WI38 (cell line): ENCODE measurements around the gene EFCAB5.
"Not testable (repeated sequence)": the region's sequence is repeated elsewhere in the genome, so short reads cannot be mapped to it uniquely, and the experiment has no call there.

Source experiments
- H3K4me3 ChIP-seq: 2 replicates; pipeline ENCODE4 v1.5.1; 2011; ENCODE audit warnings: low read depth, mild to moderate bottlenecking, control low read depth, low read length
- TF ChIP-seq, protein P1 (sequence below): IDR thresholded peaks from 2 replicates; pipeline ENCODE4 v1.5.1; 2012; ENCODE audit warnings: low read depth, mild to moderate bottlenecking, control low read depth, low read length

Gene EFCAB5

DNA sequence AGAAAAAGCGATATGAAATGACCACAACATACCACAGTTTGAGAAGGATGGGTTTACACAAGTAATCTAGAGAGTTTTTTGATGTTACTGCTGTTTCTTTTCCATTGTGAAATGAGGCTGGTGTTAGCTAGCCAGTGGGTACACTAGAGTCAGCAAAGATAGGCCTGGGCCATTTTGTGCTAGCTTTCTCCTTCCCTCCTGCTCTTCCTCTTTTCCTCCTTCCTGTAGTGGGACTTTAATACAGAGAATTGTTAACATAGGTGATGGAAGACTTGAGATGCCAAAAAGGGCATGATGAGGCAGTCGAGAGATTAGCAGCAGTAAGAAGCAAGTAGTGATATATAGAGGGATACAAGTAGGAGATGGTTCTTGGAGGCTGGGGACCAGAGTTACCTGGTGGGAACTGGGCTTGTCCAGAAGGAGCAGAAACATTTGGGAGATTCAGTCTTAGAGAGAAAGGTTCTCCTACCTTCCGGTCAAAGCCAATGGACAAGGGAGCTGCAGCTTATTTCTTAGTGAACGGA lies 182.9 kb downstream of the EFCAB5 start:
- no peak overlapping the region for H3K4me3 ChIP-seq
- TF ChIP-seq, protein P1, sequence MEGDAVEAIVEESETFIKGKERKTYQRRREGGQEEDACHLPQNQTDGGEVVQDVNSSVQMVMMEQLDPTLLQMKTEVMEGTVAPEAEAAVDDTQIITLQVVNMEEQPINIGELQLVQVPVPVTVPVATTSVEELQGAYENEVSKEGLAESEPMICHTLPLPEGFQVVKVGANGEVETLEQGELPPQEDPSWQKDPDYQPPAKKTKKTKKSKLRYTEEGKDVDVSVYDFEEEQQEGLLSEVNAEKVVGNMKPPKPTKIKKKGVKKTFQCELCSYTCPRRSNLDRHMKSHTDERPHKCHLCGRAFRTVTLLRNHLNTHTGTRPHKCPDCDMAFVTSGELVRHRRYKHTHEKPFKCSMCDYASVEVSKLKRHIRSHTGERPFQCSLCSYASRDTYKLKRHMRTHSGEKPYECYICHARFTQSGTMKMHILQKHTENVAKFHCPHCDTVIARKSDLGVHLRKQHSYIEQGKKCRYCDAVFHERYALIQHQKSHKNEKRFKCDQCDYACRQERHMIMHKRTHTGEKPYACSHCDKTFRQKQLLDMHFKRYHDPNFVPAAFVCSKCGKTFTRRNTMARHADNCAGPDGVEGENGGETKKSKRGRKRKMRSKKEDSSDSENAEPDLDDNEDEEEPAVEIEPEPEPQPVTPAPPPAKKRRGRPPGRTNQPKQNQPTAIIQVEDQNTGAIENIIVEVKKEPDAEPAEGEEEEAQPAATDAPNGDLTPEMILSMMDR = no peak

DNA sequence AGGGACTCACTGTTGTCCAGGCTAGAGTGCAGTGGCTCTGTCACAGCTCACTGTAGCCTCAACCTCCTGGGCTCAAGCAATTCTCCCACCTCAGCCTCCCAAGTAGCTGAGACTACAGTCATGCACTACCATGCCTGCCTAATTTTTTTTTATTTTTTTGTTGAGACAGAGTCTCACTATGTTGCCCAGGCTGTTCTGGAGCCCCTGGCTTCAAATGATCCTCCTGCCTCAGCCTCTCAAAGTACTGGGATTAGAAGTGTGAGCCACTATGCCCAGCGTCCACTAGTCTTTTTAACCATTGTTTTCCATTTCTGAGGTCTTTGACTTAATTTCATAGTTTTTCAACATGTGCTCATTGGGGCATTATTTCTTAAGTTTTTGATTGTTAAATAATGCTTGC lies 188.7 kb downstream of the EFCAB5 start:
- no peak overlapping the region for H3K4me3 ChIP-seq
- TF ChIP-seq, protein P1 = no peak

DNA sequence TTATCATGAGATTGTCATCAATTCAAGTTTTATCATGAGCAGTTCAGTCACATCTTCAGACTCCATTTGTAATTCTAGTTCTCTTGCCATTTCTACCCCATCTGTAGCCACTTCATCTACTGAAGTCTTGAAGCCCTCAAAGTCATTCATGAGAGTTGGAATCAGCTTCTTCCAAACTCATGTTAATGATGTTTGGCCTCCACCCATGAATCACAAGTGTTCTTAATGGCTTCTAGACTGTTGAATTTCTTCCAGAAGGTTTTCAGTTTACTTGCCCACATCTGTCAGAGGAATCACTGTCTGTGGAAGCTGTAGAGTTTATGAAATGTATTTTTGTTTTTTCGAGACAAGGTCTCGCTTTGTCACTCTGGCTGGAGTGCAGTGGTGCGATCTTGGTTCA lies 191.2 kb downstream of the EFCAB5 start:
- TF ChIP-seq, protein P1 = no peak
- H3K4me3 ChIP-seq = no peak overlapping the region

DNA sequence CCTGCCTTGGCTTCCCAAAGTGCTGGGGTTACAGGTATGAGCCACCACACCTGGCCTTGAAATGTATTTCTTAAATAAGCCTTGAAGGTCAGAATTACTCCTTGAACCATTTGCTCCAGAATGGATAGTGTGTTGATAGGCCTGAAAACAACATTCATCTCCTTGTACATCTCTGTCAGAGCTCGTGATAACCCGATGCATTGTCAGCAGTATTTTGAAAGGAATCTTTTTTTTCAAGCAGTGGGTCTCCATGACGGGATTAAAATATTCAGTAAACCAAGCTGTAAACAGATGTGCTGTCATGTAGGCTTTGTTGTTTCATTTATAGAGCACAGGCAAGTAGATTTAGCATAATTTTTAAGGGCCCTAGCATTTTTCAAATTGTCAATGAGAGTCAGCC lies 191.8 kb downstream of the EFCAB5 start:
- TF ChIP-seq, protein P1 = no peak
- no peak overlapping the region for H3K4me3 ChIP-seq

DNA sequence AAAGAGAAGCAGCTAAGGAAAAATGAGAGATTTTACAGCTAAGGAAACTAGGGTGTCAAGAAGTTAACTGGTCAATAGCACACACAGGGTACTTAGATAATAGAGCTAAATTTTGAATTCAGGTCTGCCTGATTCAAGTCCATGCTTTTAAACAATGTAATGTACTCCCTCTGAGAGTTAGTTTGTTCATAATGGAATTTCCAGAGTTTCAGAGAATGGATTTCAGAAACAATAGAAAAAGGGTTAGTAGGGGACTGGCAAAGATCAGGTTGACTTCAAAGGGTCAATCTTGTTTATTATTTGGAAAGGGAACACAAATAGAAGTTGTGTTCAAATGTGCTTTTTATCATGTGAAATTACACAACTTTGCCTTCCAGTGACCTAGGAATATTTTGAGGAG lies 193.1 kb downstream of the EFCAB5 start:
- H3K4me3 ChIP-seq = no peak overlapping the region
- TF ChIP-seq, protein P1 = no peak

DNA sequence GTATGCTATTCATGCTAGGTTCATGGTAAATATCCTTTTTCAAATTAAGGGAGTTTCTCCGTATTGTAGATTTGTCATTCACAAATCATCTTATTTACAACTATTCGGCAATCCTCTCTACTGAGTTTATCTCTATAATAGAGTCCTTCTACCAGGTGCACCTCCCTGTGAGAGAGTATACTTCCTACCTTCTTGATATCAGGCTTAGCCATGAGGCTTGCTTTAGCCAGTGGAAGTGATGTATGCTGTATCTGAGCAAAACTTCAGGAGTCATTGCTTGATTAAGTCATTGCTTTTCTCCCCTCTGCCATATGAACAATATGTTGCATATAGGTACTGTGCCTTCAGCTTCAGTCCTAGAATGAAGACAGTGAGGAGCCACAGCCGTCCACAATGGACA lies 195.7 kb downstream of the EFCAB5 start:
- no peak overlapping the region for H3K4me3 ChIP-seq
- TF ChIP-seq, protein P1 = no peak

DNA sequence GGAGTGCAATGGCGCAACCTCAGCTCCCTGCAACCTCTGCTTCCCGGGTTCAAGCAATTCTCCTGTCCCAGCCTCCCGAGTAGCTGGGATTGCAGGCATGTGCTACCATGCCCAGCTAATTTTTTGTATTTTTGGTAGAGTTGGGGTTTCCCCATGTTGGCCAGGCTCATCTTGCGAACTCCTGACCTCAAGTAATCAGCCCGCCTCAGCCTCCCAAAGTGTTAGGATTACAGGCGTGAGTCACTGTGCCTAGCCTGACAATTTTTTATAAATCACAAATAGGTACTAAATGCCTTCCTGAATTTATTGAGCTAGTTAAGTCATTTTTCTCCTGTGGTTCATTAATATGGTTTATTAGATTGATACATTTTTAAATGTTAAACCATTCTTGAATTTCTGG lies 206.4 kb downstream of the EFCAB5 start:
- not testable (repeated sequence) for H3K4me3 ChIP-seq

DNA sequence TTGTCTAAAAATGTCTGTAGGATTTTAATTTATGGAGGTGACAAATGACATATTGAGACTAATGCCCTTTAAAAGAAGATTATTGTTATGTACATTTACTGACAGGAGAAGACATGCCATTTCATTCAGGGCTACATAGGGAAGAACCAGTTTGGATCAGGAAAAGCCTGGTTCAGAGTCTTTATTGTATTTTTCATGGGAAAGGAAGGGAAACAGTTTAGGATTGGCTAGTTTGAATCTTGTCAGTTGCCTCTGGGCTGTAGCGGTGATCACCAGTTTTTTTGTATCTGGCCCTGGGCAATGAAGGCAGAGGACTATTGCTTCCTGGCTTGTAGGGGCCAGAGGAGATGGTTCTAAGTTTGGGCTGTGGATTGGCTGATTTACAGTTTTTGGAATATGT lies 206.9 kb downstream of the EFCAB5 start:
- no peak overlapping the region for H3K4me3 ChIP-seq
- TF ChIP-seq, protein P1 = no peak
